ENCODE measurements around the gene NXPH4. TPM values are rescaled to one million over a fixed set of nuclear protein-coding genes. Genes with fewer than 3 reads are reported as not detected.

NXPH4 gene
- total RNA-seq, 1 donor from 2014 or later: 15.1 TPM

DNA sequence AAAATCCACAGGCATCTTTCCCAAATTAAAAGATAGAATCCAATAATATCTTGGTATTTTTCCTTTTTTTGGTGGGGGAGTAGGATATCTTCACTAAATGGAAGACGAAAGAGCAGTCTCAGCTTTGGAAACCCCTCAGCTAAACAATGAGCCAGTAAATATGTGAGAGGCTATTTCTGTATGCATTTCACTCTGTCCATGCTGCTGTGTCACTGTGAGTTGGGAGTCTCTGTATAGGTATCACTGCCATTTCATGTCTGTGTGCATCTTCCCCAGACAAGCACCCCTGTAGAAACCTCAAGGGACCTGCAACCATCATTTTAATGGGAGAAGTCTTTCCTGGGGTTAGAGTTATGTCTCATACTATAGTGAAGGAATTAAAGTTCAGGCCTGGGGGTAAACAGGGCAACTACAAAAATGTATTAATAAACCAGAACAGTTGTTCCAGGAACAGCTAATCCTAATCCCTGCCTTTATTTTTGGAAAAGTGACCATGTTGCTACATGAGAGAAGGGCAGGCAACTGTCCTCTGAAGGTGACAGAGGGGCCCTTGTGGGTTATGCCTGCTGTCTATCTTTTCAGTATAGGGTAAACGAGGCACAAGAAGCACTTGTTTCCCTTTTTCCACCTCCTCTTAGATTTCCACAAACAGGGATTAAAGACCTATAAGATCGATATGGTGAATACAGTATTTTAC is 45.7 kb downstream of the NXPH4 start:
- Mint-ChIP-seq H3K4me3 (no peak overlapping the region), H3K27me3 (no peaks in the 10 kb centered on the region), H3K36me3 (peaks cover 14% of the 10 kb centered on the region), H3K27ac (no peak overlapping the region), H3K4me1 (ENCODE audit: unreplicated experiment) (peaks cover 5% of the 10 kb centered on the region), H3K9me3 (no peaks in the 10 kb centered on the region)
- DNase-seq (ENCODE audit: extremely low spot score, unreplicated experiment): no peak
- TF ChIP-seq, protein P1, sequence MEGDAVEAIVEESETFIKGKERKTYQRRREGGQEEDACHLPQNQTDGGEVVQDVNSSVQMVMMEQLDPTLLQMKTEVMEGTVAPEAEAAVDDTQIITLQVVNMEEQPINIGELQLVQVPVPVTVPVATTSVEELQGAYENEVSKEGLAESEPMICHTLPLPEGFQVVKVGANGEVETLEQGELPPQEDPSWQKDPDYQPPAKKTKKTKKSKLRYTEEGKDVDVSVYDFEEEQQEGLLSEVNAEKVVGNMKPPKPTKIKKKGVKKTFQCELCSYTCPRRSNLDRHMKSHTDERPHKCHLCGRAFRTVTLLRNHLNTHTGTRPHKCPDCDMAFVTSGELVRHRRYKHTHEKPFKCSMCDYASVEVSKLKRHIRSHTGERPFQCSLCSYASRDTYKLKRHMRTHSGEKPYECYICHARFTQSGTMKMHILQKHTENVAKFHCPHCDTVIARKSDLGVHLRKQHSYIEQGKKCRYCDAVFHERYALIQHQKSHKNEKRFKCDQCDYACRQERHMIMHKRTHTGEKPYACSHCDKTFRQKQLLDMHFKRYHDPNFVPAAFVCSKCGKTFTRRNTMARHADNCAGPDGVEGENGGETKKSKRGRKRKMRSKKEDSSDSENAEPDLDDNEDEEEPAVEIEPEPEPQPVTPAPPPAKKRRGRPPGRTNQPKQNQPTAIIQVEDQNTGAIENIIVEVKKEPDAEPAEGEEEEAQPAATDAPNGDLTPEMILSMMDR (conservative IDR thresholded peaks at IDR 0.05): no peak

DNA sequence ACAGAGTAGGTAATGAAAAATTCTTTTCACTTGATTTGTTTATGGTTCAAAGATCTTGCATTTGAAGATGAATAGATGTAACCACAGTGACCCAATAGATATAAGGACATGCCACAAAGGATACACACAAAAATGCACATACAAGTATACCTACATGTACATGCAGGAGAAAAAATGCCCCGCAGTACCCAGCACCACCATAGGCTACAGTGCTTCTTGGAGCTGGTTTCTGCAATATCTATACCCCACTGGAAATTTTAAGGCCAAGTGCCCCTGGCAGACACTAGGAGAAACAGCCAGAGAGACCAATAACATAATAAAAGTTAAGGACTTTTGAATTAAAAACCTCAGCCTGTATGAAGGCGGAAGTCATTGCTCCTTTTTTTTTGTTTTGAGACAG is 46.5 kb downstream of the NXPH4 start:
- DNase-seq (ENCODE audit: extremely low spot score, unreplicated experiment): no peak
- H3K27me3 Mint-ChIP-seq: no peaks in the 10 kb centered on the region
- peaks cover 17% of the 10 kb centered on the region for H3K36me3 Mint-ChIP-seq
- H3K27ac Mint-ChIP-seq: no peak overlapping the region
- peaks cover 5% of the 10 kb centered on the region for H3K4me1 Mint-ChIP-seq (ENCODE audit: unreplicated experiment)
- H3K4me3 Mint-ChIP-seq: no peak overlapping the region
- H3K9me3 Mint-ChIP-seq: no peaks in the 10 kb centered on the region
- TF ChIP-seq, protein P1 (conservative IDR thresholded peaks at IDR 0.05): no peak

DNA sequence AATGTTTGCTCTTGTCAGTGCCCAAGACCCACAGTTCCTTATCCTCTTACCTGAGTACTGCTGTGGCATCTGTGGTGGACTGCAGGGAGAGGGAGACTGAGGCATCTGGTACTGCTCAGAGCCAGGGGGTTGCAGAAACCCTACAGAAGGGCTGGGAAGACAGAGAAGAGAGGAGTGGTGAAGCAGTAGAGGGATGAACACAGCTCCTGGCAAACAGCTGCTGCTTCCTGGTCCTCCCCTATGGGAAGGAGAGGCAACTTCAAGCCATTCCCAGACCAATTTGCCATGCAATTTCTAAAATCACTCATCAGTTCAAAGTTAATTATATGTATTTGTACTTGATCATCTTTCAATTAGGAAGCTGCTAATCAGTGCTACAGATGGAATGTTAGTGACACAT is 50.1 kb downstream of the NXPH4 start:
- TF ChIP-seq, protein P1 (conservative IDR thresholded peaks at IDR 0.05): no peak
- no peak overlapping the region for H3K4me3 Mint-ChIP-seq
- no peak overlapping the region for H3K27ac Mint-ChIP-seq
- H3K27me3 Mint-ChIP-seq: no peaks in the 10 kb centered on the region
- H3K36me3 Mint-ChIP-seq: peaks cover 24% of the 10 kb centered on the region
- no peaks in the 10 kb centered on the region for H3K9me3 Mint-ChIP-seq
- H3K4me1 Mint-ChIP-seq (ENCODE audit: unreplicated experiment): no peaks in the 10 kb centered on the region
- no peak for DNase-seq (ENCODE audit: extremely low spot score, unreplicated experiment)

DNA sequence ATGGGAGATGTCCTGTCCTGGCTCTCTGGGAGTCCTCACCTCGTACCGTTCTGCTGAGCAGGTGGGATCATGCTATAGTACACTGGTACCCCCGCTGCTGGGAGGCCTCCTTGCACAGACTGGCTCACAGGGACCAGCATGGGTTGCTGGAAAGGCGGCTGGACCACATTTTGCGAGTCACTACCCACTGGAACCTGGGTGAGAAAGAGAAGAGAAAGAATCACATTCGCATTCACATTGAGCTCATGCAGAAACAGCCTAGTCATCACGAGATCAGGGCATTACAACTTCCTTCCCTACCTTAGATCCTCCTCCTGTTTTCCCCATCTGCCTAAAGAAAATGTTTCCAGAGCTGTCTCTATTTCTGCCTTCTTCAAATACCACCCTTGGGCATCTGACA is 51.7 kb downstream of the NXPH4 start:
- Mint-ChIP-seq H3K4me1 (ENCODE audit: unreplicated experiment) (peaks cover 12% of the 10 kb centered on the region), H3K27me3 (no peaks in the 10 kb centered on the region), H3K36me3 (peaks cover 27% of the 10 kb centered on the region), H3K27ac (no peak overlapping the region), H3K4me3 (no peak overlapping the region), H3K9me3 (no peaks in the 10 kb centered on the region)
- TF ChIP-seq, protein P1 (conservative IDR thresholded peaks at IDR 0.05): no peak
- DNase-seq (ENCODE audit: extremely low spot score, unreplicated experiment): no peak

DNA sequence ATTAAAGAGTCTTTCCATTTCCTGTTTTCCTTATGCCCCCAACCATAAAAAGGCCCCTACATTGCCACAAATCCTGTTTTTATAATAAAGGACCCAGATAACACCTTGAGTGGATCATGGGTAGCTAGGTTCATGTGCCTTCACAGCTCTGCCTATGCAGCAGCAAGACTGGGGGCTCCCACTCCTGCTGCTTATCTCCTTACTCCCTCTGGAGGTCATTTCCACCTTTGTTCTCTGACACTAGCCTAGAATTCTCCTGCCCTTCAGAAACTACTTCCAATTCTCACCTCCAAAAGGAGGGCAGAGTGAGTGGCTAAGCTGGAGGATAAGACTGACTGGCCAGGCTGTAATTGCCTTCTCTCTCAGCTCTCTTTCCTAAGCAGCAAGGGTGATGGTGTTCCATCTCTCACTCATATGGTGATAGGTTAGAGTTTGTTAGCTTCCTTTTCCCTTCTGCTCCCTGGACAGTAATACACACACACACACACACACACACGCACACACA is 54.4 kb downstream of the NXPH4 start:
- no peak overlapping the region for H3K4me3 Mint-ChIP-seq
- DNase-seq (ENCODE audit: extremely low spot score, unreplicated experiment): no peak
- H3K36me3 Mint-ChIP-seq: peaks cover 29% of the 10 kb centered on the region
- TF ChIP-seq, protein P1 (conservative IDR thresholded peaks at IDR 0.05): no peak
- H3K9me3 Mint-ChIP-seq: no peaks in the 10 kb centered on the region
- H3K4me1 Mint-ChIP-seq (ENCODE audit: unreplicated experiment): peaks cover 19% of the 10 kb centered on the region
- no peak overlapping the region for H3K27ac Mint-ChIP-seq
- no peaks in the 10 kb centered on the region for H3K27me3 Mint-ChIP-seq

Measured in type B pancreatic cell (in vitro differentiated cells).